HT1080 (cell line): ENCODE results near the gene MAGEB4. TPM values are rescaled to one million over a fixed set of nuclear protein-coding genes. Genes with fewer than 3 reads are reported as not detected.
"Not testable (repeated sequence)": the region's sequence is repeated elsewhere in the genome, so short reads cannot be mapped to it uniquely, and the experiment has no call there.

Experiments used
- DNase-seq: peaks from one replicate; pipeline ENCODE4 v3.0.0-alpha.2; 2015; ENCODE audit warnings: low read depth
- polyA plus RNA-seq, 2 experiments: library from polyadenylated mRNA; depleted of rRNA; stranded (reverse); fragments of >200 nt; gene quantifications; 2 replicates each; pipeline ENCODE4 v1.2.3, GENCODE V29; 2015
- total RNA-seq: library from RNA; depleted of rRNA; stranded (reverse); fragments of >200 nt; shearing (Covaris generic); gene quantifications from 2 replicates; pipeline ENCODE4 v1.2.3, GENCODE V29; 2014; rRNA removed

The MAGEB4 gene, protein sequence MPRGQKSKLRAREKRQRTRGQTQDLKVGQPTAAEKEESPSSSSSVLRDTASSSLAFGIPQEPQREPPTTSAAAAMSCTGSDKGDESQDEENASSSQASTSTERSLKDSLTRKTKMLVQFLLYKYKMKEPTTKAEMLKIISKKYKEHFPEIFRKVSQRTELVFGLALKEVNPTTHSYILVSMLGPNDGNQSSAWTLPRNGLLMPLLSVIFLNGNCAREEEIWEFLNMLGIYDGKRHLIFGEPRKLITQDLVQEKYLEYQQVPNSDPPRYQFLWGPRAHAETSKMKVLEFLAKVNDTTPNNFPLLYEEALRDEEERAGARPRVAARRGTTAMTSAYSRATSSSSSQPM
- not detected in 2 replicates for total RNA-seq
- not detected in 2 replicates for polyA plus RNA-seq (2015; cell fraction: cytosol; rRNA removed)
- polyA plus RNA-seq (2015; cell fraction: nucleus; rRNA removed): not detected in 2 replicates

GRCh38 chrX:30241724-30242415 is at the start of gene MAGEB4:
Gene MAGEB4, plus strand, starts transcription at chrX:30242000. Its CDS starts 136 bp downstream, at chrX:30242136.
- DNase-seq: no peak

- not testable (repeated sequence) for DNase-seq
Observed at GRCh38 chrX:30193910-30194309, 47.9 kb upstream of the MAGEB4 start.

GRCh38 chrX:30196322-30196721 is 45.5 kb upstream of the MAGEB4 start:
- DNase-seq: peak; percentile 22

- no peak for DNase-seq
Observed at GRCh38 chrX:30212172-30212571, 29.6 kb upstream of the MAGEB4 start.

GRCh38 chrX:30215357-30215843 is 26.4 kb upstream of the MAGEB4 start, which contains the start of gene MAGEB2:
Gene MAGEB2, plus strand, starts transcription at chrX:30215563. Its CDS starts 3,018 bp downstream, at chrX:30218581.
- DNase-seq: peak; percentile 90

DNA sequence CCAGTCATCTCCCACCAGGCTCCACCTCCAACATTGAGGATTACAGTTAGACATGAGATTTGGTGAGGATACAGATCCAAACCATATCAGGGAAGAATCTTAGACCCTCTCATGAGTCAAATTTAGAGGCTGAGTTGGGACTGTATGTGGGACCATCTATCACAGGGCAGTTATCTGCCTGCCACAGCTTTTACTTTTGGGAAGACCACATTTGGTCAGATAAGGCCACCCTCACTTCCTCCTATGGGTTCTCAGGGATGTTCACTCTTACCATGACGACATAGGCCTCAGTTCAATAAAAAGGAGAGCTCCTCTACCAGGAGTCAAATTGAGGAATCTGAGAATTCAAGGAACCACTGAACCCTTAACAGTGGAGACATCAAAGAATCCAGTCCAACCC is 24.3 kb upstream of the MAGEB4 start:
- no peak for DNase-seq

DNA sequence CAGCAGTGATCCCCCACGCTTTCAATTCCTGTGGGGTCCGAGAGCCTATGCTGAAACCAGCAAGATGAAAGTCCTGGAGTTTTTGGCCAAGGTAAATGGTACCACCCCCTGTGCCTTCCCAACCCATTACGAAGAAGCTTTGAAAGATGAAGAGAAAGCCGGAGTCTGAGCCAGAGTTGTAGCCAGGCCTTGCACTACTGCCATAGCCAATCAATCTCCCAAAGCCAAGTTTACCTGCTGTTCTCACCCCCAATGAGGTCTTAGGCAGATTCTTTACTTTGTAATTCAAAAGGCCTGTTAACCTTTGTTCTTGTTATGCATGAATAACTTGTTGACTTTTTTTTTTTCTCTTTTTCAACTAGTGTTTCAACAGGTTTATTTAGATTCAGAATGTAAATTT is 22.4 kb upstream of the MAGEB4 start:
- DNase-seq: no peak

- no peak for DNase-seq
Observed at GRCh38 chrX:30220661-30221060, 21.1 kb upstream of the MAGEB4 start.

GRCh38 chrX:30224536-30224935 is 17.3 kb upstream of the MAGEB4 start:
- no peak for DNase-seq

- DNase-seq: no peak
Observed at GRCh38 chrX:30228526-30228925, 13.3 kb upstream of the MAGEB4 start.

DNA sequence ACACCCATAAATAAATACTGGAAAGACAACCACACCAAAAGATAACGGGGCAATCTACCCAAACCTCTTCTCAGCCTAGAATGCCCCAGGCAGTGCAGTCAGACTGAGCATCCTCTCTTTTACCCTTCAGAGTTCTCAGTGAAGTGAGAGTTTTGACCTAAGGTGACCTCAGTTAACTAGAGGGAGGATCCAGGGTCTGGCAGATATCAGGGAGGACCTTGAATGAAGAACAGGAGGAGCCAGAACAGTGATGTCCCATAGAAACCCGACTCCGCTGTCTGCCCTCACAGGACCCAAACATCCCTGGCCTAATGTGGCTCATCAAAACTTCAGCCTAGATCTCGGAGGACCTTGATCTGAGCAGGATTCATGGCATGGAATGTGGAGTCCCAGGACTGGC is 11.4 kb upstream of the MAGEB4 start, which contains the start of gene MAGEB3:
Gene MAGEB3 (plus strand): TSS at position 263 of the 400 bp plus-strand sequence. CDS start 5,268 bp downstream, outside the sequence.
- no peak for DNase-seq

DNA sequence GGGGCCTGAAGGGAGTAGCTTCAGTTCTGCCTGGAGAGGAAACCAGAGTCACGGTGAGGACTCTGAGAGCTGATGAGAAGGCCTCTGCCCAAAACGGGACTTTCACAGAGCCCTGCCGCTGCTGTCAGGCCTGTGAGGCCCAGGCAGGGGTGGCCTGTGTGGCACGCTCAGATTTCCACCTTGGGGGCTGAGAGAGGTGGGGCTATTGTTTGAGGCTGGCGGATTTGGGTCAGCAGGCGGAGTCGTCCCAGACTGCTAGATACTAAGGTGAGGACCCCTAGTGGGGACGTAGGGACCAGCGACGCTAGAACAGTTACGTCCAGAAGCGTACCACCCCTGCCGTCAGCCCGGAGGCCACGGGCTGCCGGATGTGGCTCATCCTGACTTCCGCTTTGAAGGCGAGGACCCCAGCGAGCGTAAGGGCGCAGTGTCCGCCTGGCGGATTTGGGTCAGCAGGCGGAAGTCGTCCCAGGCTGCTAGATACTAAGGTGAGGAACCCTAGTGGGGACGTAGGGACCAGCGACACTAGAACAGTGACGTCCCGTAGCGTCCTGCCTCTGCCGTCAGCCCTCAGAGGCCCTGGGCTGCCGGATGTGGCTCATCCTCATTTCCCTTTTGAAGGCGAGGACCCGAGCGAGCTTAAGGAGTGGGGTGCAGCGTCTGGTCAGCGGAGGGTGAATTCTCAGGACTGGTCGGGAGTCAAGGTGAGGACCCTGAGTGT is 5.1 kb downstream of the MAGEB4 start, which contains the start of gene MAGEB1:
Gene MAGEB1 (plus strand): TSS at position 378 of the 721 bp plus-strand sequence. CDS start 3,348 bp downstream, outside the sequence.
- no peak for DNase-seq

GRCh38 chrX:30248854-30249253 is 7.1 kb downstream of the MAGEB4 start:
- no peak for DNase-seq

- DNase-seq: no peak
Observed at GRCh38 chrX:30253257-30253656, 11.5 kb downstream of the MAGEB4 start.

DNA sequence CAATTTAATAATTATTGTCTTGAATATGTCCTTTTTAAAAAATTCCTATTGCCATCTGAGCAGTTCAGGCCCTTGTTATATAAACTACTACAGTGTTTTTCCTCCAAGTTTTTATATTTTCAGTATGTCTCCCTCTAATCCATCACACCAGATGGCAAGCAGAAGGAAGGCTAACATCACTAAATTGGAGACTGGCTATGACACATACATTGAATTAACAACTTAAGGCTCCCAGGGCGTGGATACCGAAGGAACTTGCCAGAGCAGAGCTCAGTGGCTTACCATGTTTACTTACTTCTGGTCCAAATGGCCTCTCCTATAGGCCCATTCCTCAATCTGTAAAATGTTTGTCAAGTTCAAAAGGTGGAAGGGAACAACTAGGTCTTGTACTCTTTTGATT is 18.1 kb downstream of the MAGEB4 start:
- no peak for DNase-seq

DNA sequence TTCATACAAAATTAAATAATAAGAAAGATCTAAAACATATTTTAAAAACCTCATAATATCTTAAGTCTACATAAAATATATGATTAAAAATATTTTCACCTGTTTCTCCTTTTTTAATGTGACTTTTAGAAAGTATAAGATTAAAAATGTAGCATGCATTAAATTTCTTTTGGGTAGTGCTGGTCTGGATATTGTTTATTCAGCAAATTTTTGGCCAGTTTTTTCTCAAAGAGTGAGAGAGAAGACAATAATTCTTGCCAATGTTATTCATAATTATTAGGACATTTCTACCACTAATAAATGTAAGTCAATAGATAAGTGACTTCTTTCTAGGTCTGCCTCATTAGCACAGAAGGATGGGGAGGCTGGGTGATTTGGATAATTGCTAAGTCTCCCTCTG is 19.2 kb downstream of the MAGEB4 start:
- no peak for DNase-seq

GRCh38 chrX:30262763-30263162 is 21.0 kb downstream of the MAGEB4 start:
- DNase-seq: no peak

- DNase-seq: peak; percentile 1
Observed at GRCh38 chrX:30270639-30271038, 28.8 kb downstream of the MAGEB4 start.

DNA sequence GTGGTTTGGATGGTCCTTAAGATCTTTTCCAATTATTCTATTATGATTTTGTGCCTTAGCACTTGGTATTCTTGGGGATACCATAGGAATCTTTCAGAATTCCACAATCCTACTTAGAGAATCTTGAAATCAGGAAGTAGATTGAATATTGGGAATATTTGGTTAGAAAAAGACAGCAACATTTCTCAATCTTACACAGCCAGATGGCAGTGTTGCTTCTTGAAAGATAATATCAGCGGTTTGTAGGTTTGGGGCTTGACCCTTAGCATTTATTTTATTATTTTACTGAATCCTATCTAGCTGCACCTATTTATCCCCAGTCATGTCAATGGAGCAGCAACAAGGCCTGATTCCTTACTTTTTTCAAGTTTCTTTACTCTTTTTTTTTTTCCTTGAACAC is 33.7 kb downstream of the MAGEB4 start:
- DNase-seq: peak; percentile 7

GRCh38 chrX:30278365-30278764 is 36.6 kb downstream of the MAGEB4 start:
- peak; percentile 57 for DNase-seq

DNA sequence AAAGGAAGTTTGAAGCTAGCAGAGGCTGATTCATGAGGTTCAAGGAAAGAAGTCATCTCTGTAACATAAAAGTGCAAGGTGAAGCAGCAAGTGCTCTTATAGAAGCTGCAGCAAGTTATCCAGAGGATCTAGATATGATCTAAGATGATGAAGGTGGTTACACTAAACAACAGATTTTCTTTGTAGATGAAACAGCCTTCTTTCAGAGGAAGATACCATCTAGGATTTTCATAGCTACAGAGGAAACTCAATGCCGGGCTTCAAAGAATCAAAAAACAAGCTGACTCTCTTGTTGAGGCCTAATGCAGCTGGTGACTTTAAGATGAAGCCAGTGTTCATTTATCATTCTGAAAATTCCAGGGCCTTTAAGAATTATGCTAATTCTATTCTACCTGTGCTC is 38.6 kb downstream of the MAGEB4 start:
- DNase-seq: no peak
